IMR-90 (cell line): ENCODE data around the gene SLC24A3. TPM values are rescaled to one million over a fixed set of nuclear protein-coding genes. Genes with fewer than 3 reads are reported as not detected.

ENCODE experiments used
- ATAC-seq: fragments of 200-7000 bp; cut with Tn5 transposase; 2 replicates; pipeline ENCODE4 v1.9.1; 2020; ENCODE audit warnings: low read depth, mild to moderate bottlenecking, moderate library complexity
- BruUV-seq: library from RNA; stranded (reverse); fragments of 400-500 nt; replicated peaks from 2 replicates; lab custom pipeline; 2021; lab: Mats Ljungman, UMichigan
- CTCF ChIA-PET: fragments of 300-600 bp; formaldehyde crosslinking; extraction: SDS; loops from one replicate; lab custom pipeline; 2021; ENCODE audit warnings: antibody characterized with exemption; lab: Yijun Ruan, JAX
- POLR2A ChIA-PET: fragments of 300-600 bp; sonication (Branson Sonifier 250); formaldehyde crosslinking; loops from one replicate; lab custom pipeline; 2022; ENCODE audit warnings: antibody characterized with exemption; ENCODE audit not compliant: unreplicated experiment; lab: Charles Lee
- DNase-seq: peaks from one replicate; pipeline ENCODE4 v3.0.0; 2013
- H2AFZ ChIP-seq: replicated peaks from 2 replicates; pipeline ENCODE3; 2013; ENCODE audit warnings: low read length, mild to moderate bottlenecking; ENCODE audit not compliant: poor library complexity
- H2AK5ac ChIP-seq: 2 replicates; pipeline ENCODE4 v1.6.1; 2013; ENCODE audit warnings: low read depth, low read length, inconsistent platforms
- H2AK9ac ChIP-seq: replicated peaks from 2 replicates; pipeline ENCODE3; 2013; ENCODE audit warnings: mild to moderate bottlenecking, low read depth, low read length, moderate library complexity; ENCODE audit not compliant: poor library complexity
- H2BK120ac ChIP-seq: 2 replicates; pipeline ENCODE4 v1.6.1; 2013; ENCODE audit warnings: low read depth, low read length, inconsistent platforms
- H2BK15ac ChIP-seq: 3 replicates; pipeline ENCODE4 v1.6.1; 2013; ENCODE audit warnings: low read depth, low read length, inconsistent platforms
- H2BK20ac ChIP-seq: 2 replicates; pipeline ENCODE4 v1.6.1; 2013; ENCODE audit warnings: low read depth, mild to moderate bottlenecking, inconsistent platforms, low read length, moderate library complexity
- H2BK5ac ChIP-seq: 2 replicates; pipeline ENCODE4 v1.6.1; 2013; ENCODE audit warnings: mild to moderate bottlenecking, low read depth, low read length, inconsistent platforms; ENCODE audit not compliant: poor library complexity, severe bottlenecking
- H3K14ac ChIP-seq: replicated peaks from 2 replicates; pipeline ENCODE4 v1.6.1; 2013; ENCODE audit warnings: low read depth, low read length, inconsistent platforms
- H3K18ac ChIP-seq: 2 replicates; pipeline ENCODE4 v1.6.1; 2013; ENCODE audit warnings: low read depth, low read length, control low read depth
- H3K23ac ChIP-seq: 2 replicates; pipeline ENCODE4 v1.6.1; 2013; ENCODE audit warnings: low read depth, low read length, inconsistent platforms
- H3K27ac ChIP-seq: 2 replicates; pipeline ENCODE4 v1.5.1; 2013; ENCODE audit warnings: mild to moderate bottlenecking, control low read depth, low read length; ENCODE audit not compliant: insufficient read depth
- H3K27me3 ChIP-seq: 2 replicates; pipeline ENCODE4 v1.6.1; 2013; ENCODE audit warnings: low read length; ENCODE audit not compliant: control insufficient read depth, insufficient read depth
- H3K36me3 ChIP-seq: 2 replicates; pipeline ENCODE4 v1.6.1; 2013; ENCODE audit warnings: low read length, mixed read lengths; ENCODE audit not compliant: control insufficient read depth, insufficient read depth
- H3K4ac ChIP-seq: 2 replicates; pipeline ENCODE4 v1.6.1; 2013; ENCODE audit warnings: low read depth, low read length, inconsistent platforms
- H3K4me1 ChIP-seq: 2 replicates; pipeline ENCODE4 v1.6.1; 2013; ENCODE audit warnings: low read length, mixed read lengths; ENCODE audit not compliant: control insufficient read depth, insufficient read depth
- H3K4me2 ChIP-seq: 2 replicates; pipeline ENCODE4 v1.6.1; 2013; ENCODE audit warnings: low read depth, mild to moderate bottlenecking, control low read depth, low read length, moderate library complexity
- H3K4me3 ChIP-seq: 2 replicates; pipeline ENCODE4 v1.5.1; 2013; ENCODE audit warnings: low read depth, mild to moderate bottlenecking, control low read depth, low read length, moderate library complexity; ENCODE audit not compliant: insufficient read depth
- H3K56ac ChIP-seq: 2 replicates; pipeline ENCODE4 v1.6.1; 2013; ENCODE audit warnings: low read length, inconsistent platforms; ENCODE audit not compliant: insufficient read depth; ENCODE audit errors: extremely low read depth
- H3K79me1 ChIP-seq, 2 experiments: 2 replicates each; pipeline ENCODE4 v1.6.1; 2013; ENCODE audit warnings: low read length in 2 of 2, inconsistent platforms in 1 of 2, low read depth in 1 of 2
- H3K9ac ChIP-seq: 2 replicates; pipeline ENCODE4 v1.6.1; 2013; ENCODE audit warnings: low read depth, low read length, control low read depth
- H3K9me1 ChIP-seq: 2 replicates; pipeline ENCODE4 v1.6.1; 2013; ENCODE audit warnings: low read length, inconsistent platforms; ENCODE audit not compliant: insufficient read depth
- H3K9me3 ChIP-seq: 2 replicates; pipeline ENCODE4 v1.6.1; 2013; ENCODE audit warnings: low read length; ENCODE audit not compliant: control insufficient read depth, insufficient read depth
- H4K20me1 ChIP-seq: 2 replicates; pipeline ENCODE4 v1.6.1; 2013; ENCODE audit warnings: low read length, inconsistent platforms; ENCODE audit not compliant: insufficient read depth
- H4K5ac ChIP-seq: 2 replicates; pipeline ENCODE4 v1.6.1; 2013; ENCODE audit warnings: mild to moderate bottlenecking, low read depth, low read length, control low read depth
- H4K8ac ChIP-seq, 2 experiments: 2 replicates each; pipeline ENCODE4 v1.6.1; 2013; ENCODE audit warnings: low read depth in 2 of 2, low read length in 2 of 2, control low read depth in 1 of 2, inconsistent platforms in 1 of 2
- H4K91ac ChIP-seq: 2 replicates; pipeline ENCODE4 v1.6.1; 2013; ENCODE audit warnings: low read depth, low read length, inconsistent platforms; ENCODE audit not compliant: insufficient read depth
- BHLHE40 ChIP-seq: fragments of 150-350 bp; IDR thresholded peaks from 2 replicates; pipeline ENCODE4 v1.6.1; 2016; ENCODE audit warnings: mild to moderate bottlenecking, low read depth, low read length
- CEBPB ChIP-seq: IDR thresholded peaks from 2 replicates; pipeline ENCODE4 v1.6.1; 2012; ENCODE audit warnings: low read depth, low read length, improper control_type of control experiment
- CHD1 ChIP-seq: IDR thresholded peaks from 2 replicates; pipeline ENCODE4 v1.6.1; 2012; ENCODE audit warnings: low read depth, low read length, improper control_type of control experiment
- CTCF ChIP-seq: conservative IDR thresholded peaks from 2 replicates; pipeline ENCODE4 v1.5.1; 2012; ENCODE audit warnings: mild to moderate bottlenecking, low read depth, low read length, improper control_type of control experiment
- ELK1 ChIP-seq: fragments of 150-350 bp; IDR thresholded peaks from 2 replicates; pipeline ENCODE4 v1.6.1; 2016; ENCODE audit warnings: low read depth, mild to moderate bottlenecking, low read length, moderate library complexity, borderline replicate concordance
- FOS ChIP-seq: fragments of 150-350 bp; IDR thresholded peaks from 2 replicates; pipeline ENCODE4 v1.6.1; 2016; ENCODE audit warnings: low read depth, low read length
- MAZ ChIP-seq: IDR thresholded peaks from 2 replicates; pipeline ENCODE4 v1.6.1; 2012; ENCODE audit warnings: low read depth, mild to moderate bottlenecking, low read length, improper control_type of control experiment, moderate library complexity, borderline replicate concordance
- MXI1 ChIP-seq: IDR thresholded peaks from 2 replicates; pipeline ENCODE4 v1.6.1; 2012; ENCODE audit warnings: low read depth, mild to moderate bottlenecking, low read length, moderate library complexity, borderline replicate concordance
- NFE2L2 ChIP-seq: fragments of 150-350 bp; IDR thresholded peaks from 2 replicates; pipeline ENCODE4 v1.6.1; 2016; ENCODE audit warnings: low read depth, mild to moderate bottlenecking, low read length
- POLR2A ChIP-seq: IDR thresholded peaks from 2 replicates; pipeline ENCODE4 v1.6.1; 2012; ENCODE audit warnings: mild to moderate bottlenecking, low read depth, low read length
- RAD21 ChIP-seq: IDR thresholded peaks from 2 replicates; pipeline ENCODE4 v1.6.1; 2012; ENCODE audit warnings: low read length, improper control_type of control experiment
- RCOR1 ChIP-seq: IDR thresholded peaks from 2 replicates; pipeline ENCODE4 v1.6.1; 2012; ENCODE audit warnings: mild to moderate bottlenecking, low read length, improper control_type of control experiment; ENCODE audit not compliant: insufficient replicate concordance
- RFX5 ChIP-seq: IDR thresholded peaks from 2 replicates; pipeline ENCODE4 v1.8.0; 2012; ENCODE audit warnings: low read depth, mild to moderate bottlenecking, low read length, moderate library complexity
- SMC3 ChIP-seq: fragments of 150-350 bp; IDR thresholded peaks from 2 replicates; pipeline ENCODE4 v1.6.1; 2016; ENCODE audit warnings: low read depth, mild to moderate bottlenecking, antibody characterized with exemption, low read length, moderate library complexity
- USF2 ChIP-seq: fragments of 150-350 bp; IDR thresholded peaks from 2 replicates; pipeline ENCODE4 v1.6.1; 2017; ENCODE audit warnings: mild to moderate bottlenecking, antibody characterized with exemption, low read length, low read depth
- WGBS, 2 experiments: methylation state at CpG; one replicate each; pipeline versions ENCODE4 v1.1.5 to v1.1.7; 2013; ENCODE audit warnings: missing lambda C conversion rate in 2 of 2; ENCODE audit not compliant: insufficient read length in 1 of 2; ENCODE audit errors: extremely low coverage in 2 of 2; 5-methylcytosine and 5-hydroxymethylcytosine counted together
- dilution Hi-C: fragments of 300-500 bp; cut with HindIII; formaldehyde crosslinking; loops from one replicate; pipeline ENCODE4 v1.14.3; 2018; ENCODE audit warnings: low sequenced_read_pairs; ENCODE audit not compliant: unreplicated experiment
- in situ Hi-C: fragments of 300-500 bp; cut with MboI; formaldehyde crosslinking; loops from 3 replicates; pipeline ENCODE4 v1.14.3; 2019; ENCODE audit warnings: low sequenced_read_pairs, inconsistent platforms, mixed read lengths
- intact Hi-C: fragments of 100-400 bp; cut with micrococcal nuclease; formaldehyde crosslinking; loops from 2 replicates; pipeline ENCODE4 v1.10.0; 2022
- polyA plus RNA-seq, 3 experiments: library from polyadenylated mRNA; depleted of rRNA; stranded (reverse); fragments of >200 nt; gene quantifications; 2 replicates each; pipeline ENCODE4 v1.2.3, GENCODE V29; 2012; ENCODE audit warnings: low replicate concordance in 1 of 3
- total RNA-seq: library from RNA; depleted of rRNA; stranded (reverse); fragments of >200 nt; gene quantifications from 2 replicates; pipeline ENCODE4 v1.2.3, GENCODE V29; 2012

SLC24A3 gene
- total and polyA plus RNA-seq, 2 of the 4 experiments (the other 2 are of a cell fraction) = not detected

GRCh38 chr20:19539191-19539590, 326.7 kb downstream of the SLC24A3 start:
- Histone ChIP-seq H3K79me1 (no peaks in the 10 kb centered on the region), H2BK15ac (no peak overlapping the region), H3K9me1 (no peaks in the 10 kb centered on the region), H3K4me3 (no peak overlapping the region), H2BK20ac (no peak overlapping the region), H3K9ac (no peak overlapping the region), H4K8ac (no peak overlapping the region), H2AK9ac (no peak overlapping the region), H2BK5ac (no peak overlapping the region), H2BK120ac (no peak overlapping the region), H4K5ac (no peak overlapping the region), H3K18ac (no peak overlapping the region), H3K56ac (no peak overlapping the region), H3K4ac (no peak overlapping the region), H3K27ac (no peak overlapping the region), H3K14ac (no peak overlapping the region), H3K4me2 (no peak overlapping the region), H3K4me1 (no peaks in the 10 kb centered on the region), H3K27me3 (no peaks in the 10 kb centered on the region; the same call in 1 of the 2 replicates), H3K23ac (no peak overlapping the region), H2AFZ (no peak overlapping the region), H4K20me1 (no peaks in the 10 kb centered on the region), H3K9me3 (no peaks in the 10 kb centered on the region), H2AK5ac (no peak overlapping the region), H4K91ac (no peak overlapping the region), H3K36me3 (no peaks in the 10 kb centered on the region)
- ATAC-seq = no peak
- in situ Hi-C loops (no loop called here), dilution Hi-C loops (no loop called here), intact Hi-C loops (no loop called here)
- ChIA-PET POLR2A (no interaction called here), CTCF (no interaction called here)
- WGBS, 2 experiments = no CpG with 5 or more reads among the region's 4 CpGs
- no peak for DNase-seq
- TF ChIP-seq MXI1 (no peak), RCOR1 (no peak), CEBPB (no peak), CTCF (no peak), SMC3 (no peak), BHLHE40 (no peak), USF2 (no peak), MAZ (no peak), ELK1 (no peak), POLR2A (no peak), RFX5 (no peak), CHD1 (no peak), FOS (no peak), NFE2L2 (no peak), RAD21 (no peak)
- no TSS peak for BruUV-seq
